HG02973 (cell line): ENCODE measurements around the gene NFIA.
A peak's percentile ranks its signal among the peaks of the same experiment; 100 is the strongest.

Experiments
- ATAC-seq: cut with Tn5 transposase; IDR thresholded peaks from one replicate; pipeline ENCODE4 v1.9.1; 2021; ENCODE audit warnings: moderate library complexity; ENCODE audit not compliant: unreplicated experiment

The NFIA gene

GRCh38 chr1:61287734-61288133 is 205.4 kb downstream of the NFIA start:
- no peak for ATAC-seq

- no peak for ATAC-seq
Observed at GRCh38 chr1:61289232-61290098, 207.1 kb downstream of the NFIA start.

GRCh38 chr1:61290525-61290924 is 208.2 kb downstream of the NFIA start:
- ATAC-seq: no peak

GRCh38 chr1:61293197-61293596 is 210.8 kb downstream of the NFIA start:
- ATAC-seq: no peak

GRCh38 chr1:61293986-61294504 is 211.7 kb downstream of the NFIA start:
- no peak for ATAC-seq

GRCh38 chr1:61294930-61295329 is 212.6 kb downstream of the NFIA start:
- no peak for ATAC-seq

GRCh38 chr1:61295818-61296537 is 213.6 kb downstream of the NFIA start:
- ATAC-seq: no peak

- no peak for ATAC-seq
Observed at GRCh38 chr1:61297887-61298286, 215.5 kb downstream of the NFIA start.

GRCh38 chr1:61299463-61299862 is 217.1 kb downstream of the NFIA start:
- no peak for ATAC-seq

GRCh38 chr1:61300899-61301298 is 218.5 kb downstream of the NFIA start:
- no peak for ATAC-seq

- ATAC-seq: peak; percentile 65
Observed at GRCh38 chr1:61301824-61302657, 219.7 kb downstream of the NFIA start.

- ATAC-seq: no peak
Observed at GRCh38 chr1:61307422-61308142, 225.2 kb downstream of the NFIA start.

- no peak for ATAC-seq
Observed at GRCh38 chr1:61310057-61310456, 227.7 kb downstream of the NFIA start.

GRCh38 chr1:61310538-61310937 is 228.2 kb downstream of the NFIA start:
- no peak for ATAC-seq

GRCh38 chr1:61313906-61314422 is 231.6 kb downstream of the NFIA start:
- no peak for ATAC-seq

GRCh38 chr1:61315011-61315410 is 232.7 kb downstream of the NFIA start:
- ATAC-seq: no peak

- no peak for ATAC-seq
Observed at GRCh38 chr1:61316493-61316892, 234.1 kb downstream of the NFIA start.

GRCh38 chr1:61318319-61319125 is 236.2 kb downstream of the NFIA start:
- peak; percentile 100 for ATAC-seq

- ATAC-seq: no peak
Observed at GRCh38 chr1:61320575-61320974, 238.2 kb downstream of the NFIA start.
